ENCODE measurements around the gene WRAP53. TPM values are rescaled to one million over a fixed set of nuclear protein-coding genes. Genes with fewer than 3 reads are reported as not detected.
A peak's percentile ranks its signal among the peaks of the same experiment; 100 is the strongest.

Gene WRAP53
- polyA plus RNA-seq, 1 of the 3 experiments (the other 2 are of a cell fraction) = 8.6 TPM

GRCh38 chr17:7673239-7673638, 15.0 kb upstream of the WRAP53 start:
- Histone ChIP-seq H3K27me3 (ENCODE audit: insufficient read depth) (no peaks in the 10 kb centered on the region), H3K79me2 (ENCODE audit: insufficient read depth) (peaks cover 20% of the 10 kb centered on the region; the same call in 1 of the 2 replicates), H3K4me3 (ENCODE audit: low read depth in 2 of 2, low read length in 1 of 2) (no peak overlapping the region; a peak in 1 of 4 replicates), H3K36me3 (replicated peaks in 1 of 2; ENCODE audit: control insufficient read depth in 1 of 2, insufficient read depth in 2 of 2, low read length in 1 of 2) (peaks cover 50% of the 10 kb centered on the region in 2 experiments), H4K20me1 (ENCODE audit: insufficient read depth) (no peaks in the 10 kb centered on the region; the same call in 1 of the 2 replicates), H2AFZ (ENCODE audit: low read depth) (no peak overlapping the region), H3K27ac (ENCODE audit: low read depth in 2 of 2, low read length in 1 of 2) (no peak overlapping the region), H3K9ac (no peak overlapping the region), H3K4me1 (ENCODE audit: control insufficient read depth in 1 of 2, insufficient read depth in 2 of 2, low read depth in 1 of 2, low read length in 1 of 2) (no peaks in the 10 kb centered on the region), H3K9me3 (no peaks in the 10 kb centered on the region), H3K4me2 (no peak overlapping the region), H3F3A (replicated peaks; ENCODE audit: insufficient read depth) (no peaks in the 10 kb centered on the region), H3K9me2 (no peaks in the 10 kb centered on the region)
- WGBS (ENCODE audit: low lambda C conversion rate) = 98% methylated on average over 2 of the region's 2 CpGs
- POLR2A ChIA-PET = interaction anchor here (0.8 kb wide), 1 partner anchor 13 kb away, joined by 5 read pairs; no protein-coding TSS in a partner anchor
- no peak for TF ChIP-seq MXI1 (IDR thresholded peaks at IDR 0.05; ENCODE audit: low read depth, low read length)
- peak; percentile 29; the same call in 1 of the 2 replicates for TF ChIP-seq RAD21 (IDR thresholded peaks at IDR 0.05; ENCODE audit: low read length)
- no peak for TF ChIP-seq ELF1 (IDR thresholded peaks at IDR 0.05)
- TF ChIP-seq GABPA (IDR thresholded peaks at IDR 0.05; ENCODE audit: low read depth) = no peak
- TF ChIP-seq IRF3 (IDR thresholded peaks at IDR 0.05; ENCODE audit: low read depth, low read length) = no peak
- peak; percentile 56 for TF ChIP-seq CTCF (IDR thresholded peaks at IDR 0.05)
- TF ChIP-seq RCOR1 (IDR thresholded peaks at IDR 0.05; ENCODE audit: low read length) = no peak
- CTCF ChIA-PET = interaction anchor here (0.8 to 6.6 kb wide), 11 partner anchors 11 to 83 kb away, joined by 3 to 47 read pairs (median 5); partner anchors contain the start of genes ATP1B2, DNAH2, FXR2 and SAT2
- no peak for DNase-seq

GRCh38 chr17:7674934-7675333, 13.3 kb upstream of the WRAP53 start:
- Histone ChIP-seq H3K4me2 (no peak overlapping the region), H3F3A (replicated peaks; ENCODE audit: insufficient read depth) (no peaks in the 10 kb centered on the region), H3K4me1 (ENCODE audit: control insufficient read depth in 1 of 2, insufficient read depth in 2 of 2, low read depth in 1 of 2, low read length in 1 of 2) (no peaks in the 10 kb centered on the region), H3K27ac (ENCODE audit: low read depth in 2 of 2, low read length in 1 of 2) (no peak overlapping the region), H3K27me3 (ENCODE audit: insufficient read depth) (no peaks in the 10 kb centered on the region), H3K9me2 (no peaks in the 10 kb centered on the region), H4K20me1 (ENCODE audit: insufficient read depth) (no peaks in the 10 kb centered on the region; the same call in 1 of the 2 replicates), H3K79me2 (ENCODE audit: insufficient read depth) (peaks cover 29% of the 10 kb centered on the region), H3K36me3 (replicated peaks in 1 of 2; ENCODE audit: control insufficient read depth in 1 of 2, insufficient read depth in 2 of 2, low read length in 1 of 2) (peaks cover 38 to 45% of the 10 kb centered on the region in 2 experiments), H3K9me3 (no peaks in the 10 kb centered on the region), H3K9ac (no peak overlapping the region), H2AFZ (ENCODE audit: low read depth) (no peak overlapping the region), H3K4me3 (ENCODE audit: low read depth in 2 of 2, low read length in 1 of 2) (no peak overlapping the region)
- CTCF ChIA-PET = interaction anchor here (1.0 to 6.6 kb wide), 4 partner anchors 11 to 401 kb away, joined by 3 to 47 read pairs (median 8); partner anchors contain the start of genes TP53 and WRAP53
- POLR2A ChIA-PET = interaction anchor here (0.8 kb wide), 1 partner anchor 10 kb away, joined by 3 read pairs; no protein-coding TSS in a partner anchor
- WGBS (ENCODE audit: low lambda C conversion rate) = 91% methylated on average over 14 of the region's 14 CpGs
- no peak for DNase-seq
- no peak for TF ChIP-seq POLR2AphosphoS5 (IDR thresholded peaks at IDR 0.05; ENCODE audit: low read depth, low read length)
- TF ChIP-seq FOXM1 (IDR thresholded peaks at IDR 0.05; ENCODE audit: low read depth) = no peak
- TF ChIP-seq CHD2 (IDR thresholded peaks at IDR 0.05; ENCODE audit: low read length, partially characterized antibody) = no peak
- TF ChIP-seq IRF3 (IDR thresholded peaks at IDR 0.05; ENCODE audit: low read depth, low read length) = no peak
- TF ChIP-seq ZBTB33 (IDR thresholded peaks at IDR 0.05; ENCODE audit: borderline replicate concordance, low read depth) = no peak
- no peak for TF ChIP-seq TCF12 (IDR thresholded peaks at IDR 0.05)
- no peak for TF ChIP-seq RAD21 (IDR thresholded peaks at IDR 0.05; ENCODE audit: low read length)
- TF ChIP-seq GATA2 (CRISPR knock-in tag; IDR thresholded peaks at IDR 0.05) = no peak
- no peak for TF ChIP-seq EP300 (IDR thresholded peaks at IDR 0.05; ENCODE audit: borderline replicate concordance in 1 of 2, low read depth in 1 of 2, low read length in 1 of 2)
- no peak for TF ChIP-seq FOXJ3 (CRISPR knock-in tag; IDR thresholded peaks at IDR 0.05)
- TF ChIP-seq SIN3A (IDR thresholded peaks at IDR 0.05; ENCODE audit: borderline replicate concordance, low read depth, low read length) = no peak
- TF ChIP-seq RXRA (IDR thresholded peaks at IDR 0.05; ENCODE audit: borderline replicate concordance, low read depth) = no peak
- no peak for TF ChIP-seq USF2 (IDR thresholded peaks at IDR 0.05; ENCODE audit: borderline replicate concordance, low read depth, low read length)
- no peak for TF ChIP-seq JUND (IDR thresholded peaks at IDR 0.05)
- TF ChIP-seq USF1 (IDR thresholded peaks at IDR 0.05; ENCODE audit: borderline replicate concordance, low read depth) = no peak
